HepG2 (cell line): ENCODE results near the gene P2RX2. TPM values are rescaled to one million over a fixed set of nuclear protein-coding genes. Genes with fewer than 3 reads are reported as not detected.

ENCODE experiments used
- BHLHE40 ChIP-seq: IDR thresholded peaks from 2 replicates; pipeline ENCODE4 v1.6.1; 2011; ENCODE audit warnings: low read length, improper control_type of control experiment
- EED ChIP-seq: sonication (generic); formaldehyde crosslinking; IDR thresholded peaks from 2 replicates; pipeline ENCODE4 v1.5.0; 2020; ENCODE audit warnings: mild to moderate bottlenecking, missing genetic modification reagents
- FOXA3 ChIP-seq: IDR thresholded peaks from 2 replicates; pipeline ENCODE4 v1.6.1; 2016; ENCODE audit warnings: missing genetic modification reagents, missing compliant biosample characterization
- SMAD3 ChIP-seq: sonication (generic); formaldehyde crosslinking; IDR thresholded peaks from 2 replicates; pipeline ENCODE4 v1.4.0; 2020; ENCODE audit warnings: missing genetic modification reagents
- STAG1 ChIP-seq: sonication (generic); formaldehyde crosslinking; IDR thresholded peaks from 2 replicates; pipeline ENCODE4 v1.4.0; 2020; ENCODE audit warnings: missing genetic modification reagents
- TEAD3 ChIP-seq: optimal IDR thresholded peaks from 2 replicates; pipeline ENCODE3; 2016; ENCODE audit warnings: borderline replicate concordance
- TGIF2 ChIP-seq: IDR thresholded peaks from 2 replicates; pipeline ENCODE4 v1.6.1; 2016; ENCODE audit warnings: control low read depth, missing compliant biosample characterization
- ZNF225 ChIP-seq: sonication (generic); formaldehyde crosslinking; IDR thresholded peaks from 2 replicates; pipeline ENCODE4 v1.4.0; 2020; ENCODE audit warnings: mild to moderate bottlenecking, missing genetic modification reagents
- ZNF441 ChIP-seq: sonication (generic); formaldehyde crosslinking; IDR thresholded peaks from 2 replicates; pipeline ENCODE4 v1.7.0; 2021; ENCODE audit warnings: missing genetic modification reagents, borderline replicate concordance
- ZNF550 ChIP-seq: sonication (generic); formaldehyde crosslinking; IDR thresholded peaks from 2 replicates; pipeline ENCODE4 v1.4.0; 2020; ENCODE audit warnings: mild to moderate bottlenecking, missing genetic modification reagents, borderline replicate concordance
- polyA plus RNA-seq, 8 experiments: library from polyadenylated mRNA; depleted of rRNA in 3 of 8; stranded (reverse) in 7 of 8; unstranded in 1 of 8; fragments of >200 nt; fragmentation: Illumina TruSeq in 4 of 8; extraction: Trizol in 4 of 8; gene quantifications; 2 replicates each; pipeline versions ENCODE4 v1.2.1 to v1.2.3, GENCODE V29; 2011 to 2016; ENCODE audit warnings: low read depth in 4 of 8, missing spikeins in 1 of 8, mixed read lengths in 1 of 8; ENCODE audit not compliant: insufficient read depth in 1 of 8
- total RNA-seq, 5 experiments: library from RNA; depleted of rRNA; stranded (reverse); fragments of >200 nt; fragmentation: Illumina TruSeq; extraction: Trizol; gene quantifications; 2 replicates each; pipeline ENCODE4 v1.2.3, GENCODE V29; 2016; ENCODE audit warnings: low read depth in 1 of 5
- TF ChIP-seq, protein P1 (sequence below): sonication (generic); formaldehyde crosslinking; IDR thresholded peaks from 2 replicates; pipeline ENCODE4 v1.9.0; 2021; ENCODE audit warnings: mild to moderate bottlenecking, missing genetic modification reagents
- TF ChIP-seq, protein P2 (sequence below): sonication (generic); formaldehyde crosslinking; conservative IDR thresholded peaks from 2 replicates; pipeline ENCODE4 v1.4.0; 2020; ENCODE audit warnings: missing genetic modification reagents
- TF ChIP-seq, protein P3 (sequence below): sonication (generic); formaldehyde crosslinking; conservative IDR thresholded peaks from 2 replicates; pipeline ENCODE4 v1.4.0; 2020; ENCODE audit warnings: missing genetic modification reagents
- TF ChIP-seq, protein P4 (sequence below): sonication (generic); formaldehyde crosslinking; IDR thresholded peaks from 2 replicates; pipeline ENCODE4 v1.5.0; 2020; ENCODE audit warnings: missing genetic modification reagents
- TF ChIP-seq, protein P5 (sequence below): sonication (generic); formaldehyde crosslinking; IDR thresholded peaks from 2 replicates; pipeline ENCODE4 v1.5.0; 2020; ENCODE audit warnings: mild to moderate bottlenecking, missing genetic modification reagents, moderate library complexity

Gene P2RX2
- total and polyA plus RNA-seq, 2 of the 13 experiments (the other 11 are each of a cell fraction or from before 2014, with no cell fraction given), result not detected

DNA sequence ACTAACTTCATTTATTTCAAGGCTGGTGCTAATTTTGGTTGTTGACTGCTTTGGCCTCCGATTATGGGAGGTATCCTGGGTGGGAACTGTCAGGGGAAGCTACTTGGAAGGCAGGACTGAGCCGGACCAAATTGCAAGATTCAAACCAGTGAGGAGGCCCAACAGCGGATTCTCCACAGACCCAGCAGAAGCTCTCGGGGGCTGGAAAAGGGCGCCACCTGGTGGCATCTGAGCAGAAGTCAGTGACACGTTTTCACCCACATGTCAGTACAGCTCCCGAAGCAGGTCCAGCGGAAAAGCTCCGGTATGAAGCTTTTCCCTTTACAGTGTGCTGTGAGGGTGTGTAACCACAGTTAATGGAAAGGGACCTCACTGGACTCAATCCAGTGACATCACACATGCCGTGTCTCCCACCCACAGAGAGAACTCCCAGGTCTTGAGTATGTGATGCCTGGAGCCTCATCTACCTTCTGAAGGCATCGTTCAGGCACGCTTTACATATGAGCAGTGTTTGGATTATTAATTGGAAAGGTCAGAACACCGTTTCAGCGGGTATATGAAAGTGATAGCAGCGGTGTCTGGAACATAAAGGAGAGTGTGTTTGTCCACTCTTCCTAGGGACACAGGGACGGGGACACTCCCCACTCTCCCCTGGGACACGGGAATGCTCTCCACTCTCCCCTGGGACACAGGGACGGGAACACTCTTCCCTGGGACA is 3.6 kb upstream of the P2RX2 start (continued):
- TF ChIP-seq, protein P1, sequence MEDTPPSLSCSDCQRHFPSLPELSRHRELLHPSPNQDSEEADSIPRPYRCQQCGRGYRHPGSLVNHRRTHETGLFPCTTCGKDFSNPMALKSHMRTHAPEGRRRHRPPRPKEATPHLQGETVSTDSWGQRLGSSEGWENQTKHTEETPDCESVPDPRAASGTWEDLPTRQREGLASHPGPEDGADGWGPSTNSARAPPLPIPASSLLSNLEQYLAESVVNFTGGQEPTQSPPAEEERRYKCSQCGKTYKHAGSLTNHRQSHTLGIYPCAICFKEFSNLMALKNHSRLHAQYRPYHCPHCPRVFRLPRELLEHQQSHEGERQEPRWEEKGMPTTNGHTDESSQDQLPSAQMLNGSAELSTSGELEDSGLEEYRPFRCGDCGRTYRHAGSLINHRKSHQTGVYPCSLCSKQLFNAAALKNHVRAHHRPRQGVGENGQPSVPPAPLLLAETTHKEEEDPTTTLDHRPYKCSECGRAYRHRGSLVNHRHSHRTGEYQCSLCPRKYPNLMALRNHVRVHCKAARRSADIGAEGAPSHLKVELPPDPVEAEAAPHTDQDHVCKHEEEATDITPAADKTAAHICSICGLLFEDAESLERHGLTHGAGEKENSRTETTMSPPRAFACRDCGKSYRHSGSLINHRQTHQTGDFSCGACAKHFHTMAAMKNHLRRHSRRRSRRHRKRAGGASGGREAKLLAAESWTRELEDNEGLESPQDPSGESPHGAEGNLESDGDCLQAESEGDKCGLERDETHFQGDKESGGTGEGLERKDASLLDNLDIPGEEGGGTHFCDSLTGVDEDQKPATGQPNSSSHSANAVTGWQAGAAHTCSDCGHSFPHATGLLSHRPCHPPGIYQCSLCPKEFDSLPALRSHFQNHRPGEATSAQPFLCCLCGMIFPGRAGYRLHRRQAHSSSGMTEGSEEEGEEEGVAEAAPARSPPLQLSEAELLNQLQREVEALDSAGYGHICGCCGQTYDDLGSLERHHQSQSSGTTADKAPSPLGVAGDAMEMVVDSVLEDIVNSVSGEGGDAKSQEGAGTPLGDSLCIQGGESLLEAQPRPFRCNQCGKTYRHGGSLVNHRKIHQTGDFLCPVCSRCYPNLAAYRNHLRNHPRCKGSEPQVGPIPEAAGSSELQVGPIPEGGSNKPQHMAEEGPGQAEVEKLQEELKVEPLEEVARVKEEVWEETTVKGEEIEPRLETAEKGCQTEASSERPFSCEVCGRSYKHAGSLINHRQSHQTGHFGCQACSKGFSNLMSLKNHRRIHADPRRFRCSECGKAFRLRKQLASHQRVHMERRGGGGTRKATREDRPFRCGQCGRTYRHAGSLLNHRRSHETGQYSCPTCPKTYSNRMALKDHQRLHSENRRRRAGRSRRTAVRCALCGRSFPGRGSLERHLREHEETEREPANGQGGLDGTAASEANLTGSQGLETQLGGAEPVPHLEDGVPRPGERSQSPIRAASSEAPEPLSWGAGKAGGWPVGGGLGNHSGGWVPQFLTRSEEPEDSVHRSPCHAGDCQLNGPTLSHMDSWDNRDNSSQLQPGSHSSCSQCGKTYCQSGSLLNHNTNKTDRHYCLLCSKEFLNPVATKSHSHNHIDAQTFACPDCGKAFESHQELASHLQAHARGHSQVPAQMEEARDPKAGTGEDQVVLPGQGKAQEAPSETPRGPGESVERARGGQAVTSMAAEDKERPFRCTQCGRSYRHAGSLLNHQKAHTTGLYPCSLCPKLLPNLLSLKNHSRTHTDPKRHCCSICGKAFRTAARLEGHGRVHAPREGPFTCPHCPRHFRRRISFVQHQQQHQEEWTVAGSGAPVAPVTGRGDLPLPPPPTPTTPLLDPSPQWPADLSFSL (CRISPR knock-in tag), result 0 out of 2 replicates have a peak, but pooled peaks have one; percentile 14
- TF ChIP-seq, protein P2, sequence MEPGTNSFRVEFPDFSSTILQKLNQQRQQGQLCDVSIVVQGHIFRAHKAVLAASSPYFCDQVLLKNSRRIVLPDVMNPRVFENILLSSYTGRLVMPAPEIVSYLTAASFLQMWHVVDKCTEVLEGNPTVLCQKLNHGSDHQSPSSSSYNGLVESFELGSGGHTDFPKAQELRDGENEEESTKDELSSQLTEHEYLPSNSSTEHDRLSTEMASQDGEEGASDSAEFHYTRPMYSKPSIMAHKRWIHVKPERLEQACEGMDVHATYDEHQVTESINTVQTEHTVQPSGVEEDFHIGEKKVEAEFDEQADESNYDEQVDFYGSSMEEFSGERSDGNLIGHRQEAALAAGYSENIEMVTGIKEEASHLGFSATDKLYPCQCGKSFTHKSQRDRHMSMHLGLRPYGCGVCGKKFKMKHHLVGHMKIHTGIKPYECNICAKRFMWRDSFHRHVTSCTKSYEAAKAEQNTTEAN (CRISPR knock-in tag), result no peak
- TF ChIP-seq EED (CRISPR knock-in tag) (no peak), ZNF441 (CRISPR knock-in tag) (peak; percentile 48; the same call in 1 of the 2 replicates), FOXA3 (no peak), BHLHE40 (peak; percentile 52), STAG1 (peak; percentile 92), TEAD3 (peak; percentile 30), ZNF550 (0 out of 2 replicates have a peak, but pooled peaks have one; percentile 37), TGIF2 (CRISPR knock-in tag) (no peak), SMAD3 (CRISPR knock-in tag) (0 out of 2 replicates have a peak, but pooled peaks have one; percentile 40), ZNF225 (CRISPR knock-in tag) (peak; percentile 24; the same call in 1 of the 2 replicates)
- TF ChIP-seq, protein P3, sequence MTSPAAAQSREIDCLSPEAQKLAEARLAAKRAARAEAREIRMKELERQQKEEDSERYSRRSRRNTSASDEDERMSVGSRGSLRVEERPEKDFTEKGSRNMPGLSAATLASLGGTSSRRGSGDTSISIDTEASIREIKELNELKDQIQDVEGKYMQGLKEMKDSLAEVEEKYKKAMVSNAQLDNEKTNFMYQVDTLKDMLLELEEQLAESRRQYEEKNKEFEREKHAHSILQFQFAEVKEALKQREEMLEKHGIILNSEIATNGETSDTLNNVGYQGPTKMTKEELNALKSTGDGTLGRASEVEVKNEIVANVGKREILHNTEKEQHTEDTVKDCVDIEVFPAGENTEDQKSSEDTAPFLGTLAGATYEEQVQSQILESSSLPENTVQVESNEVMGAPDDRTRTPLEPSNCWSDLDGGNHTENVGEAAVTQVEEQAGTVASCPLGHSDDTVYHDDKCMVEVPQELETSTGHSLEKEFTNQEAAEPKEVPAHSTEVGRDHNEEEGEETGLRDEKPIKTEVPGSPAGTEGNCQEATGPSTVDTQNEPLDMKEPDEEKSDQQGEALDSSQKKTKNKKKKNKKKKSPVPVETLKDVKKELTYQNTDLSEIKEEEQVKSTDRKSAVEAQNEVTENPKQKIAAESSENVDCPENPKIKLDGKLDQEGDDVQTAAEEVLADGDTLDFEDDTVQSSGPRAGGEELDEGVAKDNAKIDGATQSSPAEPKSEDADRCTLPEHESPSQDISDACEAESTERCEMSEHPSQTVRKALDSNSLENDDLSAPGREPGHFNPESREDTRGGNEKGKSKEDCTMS, result 0 out of 2 replicates have a peak, but pooled peaks have one; percentile 15
- TF ChIP-seq, protein P4, sequence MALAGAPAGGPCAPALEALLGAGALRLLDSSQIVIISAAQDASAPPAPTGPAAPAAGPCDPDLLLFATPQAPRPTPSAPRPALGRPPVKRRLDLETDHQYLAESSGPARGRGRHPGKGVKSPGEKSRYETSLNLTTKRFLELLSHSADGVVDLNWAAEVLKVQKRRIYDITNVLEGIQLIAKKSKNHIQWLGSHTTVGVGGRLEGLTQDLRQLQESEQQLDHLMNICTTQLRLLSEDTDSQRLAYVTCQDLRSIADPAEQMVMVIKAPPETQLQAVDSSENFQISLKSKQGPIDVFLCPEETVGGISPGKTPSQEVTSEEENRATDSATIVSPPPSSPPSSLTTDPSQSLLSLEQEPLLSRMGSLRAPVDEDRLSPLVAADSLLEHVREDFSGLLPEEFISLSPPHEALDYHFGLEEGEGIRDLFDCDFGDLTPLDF (CRISPR knock-in tag), result no peak
- TF ChIP-seq, protein P5, sequence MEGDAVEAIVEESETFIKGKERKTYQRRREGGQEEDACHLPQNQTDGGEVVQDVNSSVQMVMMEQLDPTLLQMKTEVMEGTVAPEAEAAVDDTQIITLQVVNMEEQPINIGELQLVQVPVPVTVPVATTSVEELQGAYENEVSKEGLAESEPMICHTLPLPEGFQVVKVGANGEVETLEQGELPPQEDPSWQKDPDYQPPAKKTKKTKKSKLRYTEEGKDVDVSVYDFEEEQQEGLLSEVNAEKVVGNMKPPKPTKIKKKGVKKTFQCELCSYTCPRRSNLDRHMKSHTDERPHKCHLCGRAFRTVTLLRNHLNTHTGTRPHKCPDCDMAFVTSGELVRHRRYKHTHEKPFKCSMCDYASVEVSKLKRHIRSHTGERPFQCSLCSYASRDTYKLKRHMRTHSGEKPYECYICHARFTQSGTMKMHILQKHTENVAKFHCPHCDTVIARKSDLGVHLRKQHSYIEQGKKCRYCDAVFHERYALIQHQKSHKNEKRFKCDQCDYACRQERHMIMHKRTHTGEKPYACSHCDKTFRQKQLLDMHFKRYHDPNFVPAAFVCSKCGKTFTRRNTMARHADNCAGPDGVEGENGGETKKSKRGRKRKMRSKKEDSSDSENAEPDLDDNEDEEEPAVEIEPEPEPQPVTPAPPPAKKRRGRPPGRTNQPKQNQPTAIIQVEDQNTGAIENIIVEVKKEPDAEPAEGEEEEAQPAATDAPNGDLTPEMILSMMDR, result peak; percentile 96
